Fibroblast of lung (primary cell): ENCODE data around the gene ZNF764. TPM values are rescaled to one million over a fixed set of nuclear protein-coding genes. Genes with fewer than 3 reads are reported as not detected.

Experiments used
- DNase-seq, 2 donors: peaks; one replicate each; pipeline versions ENCODE4 v3.0.0 to v3.0.0-alpha.2; 2010; ENCODE audit warnings: low read depth in 2 of 2
- H2AFZ ChIP-seq: 2 replicates; pipeline ENCODE4 v1.5.1; 2012; ENCODE audit warnings: low read length, control low read depth, inconsistent platforms
- H3K27ac ChIP-seq: 2 replicates; pipeline ENCODE4 v1.5.1; 2011; ENCODE audit warnings: low read length, control low read depth; ENCODE audit not compliant: insufficient read depth
- H3K27me3 ChIP-seq: 2 replicates; pipeline ENCODE4 v1.5.1; 2011; ENCODE audit warnings: mild to moderate bottlenecking, low read length; ENCODE audit not compliant: control insufficient read depth, insufficient read depth
- H3K36me3 ChIP-seq: 2 replicates; pipeline ENCODE4 v1.5.1; 2011; ENCODE audit warnings: low read length; ENCODE audit not compliant: control insufficient read depth, insufficient read depth
- H3K4me1 ChIP-seq: 2 replicates; pipeline ENCODE4 v1.5.1; 2011; ENCODE audit warnings: low read length; ENCODE audit not compliant: control insufficient read depth, insufficient read depth; ENCODE audit errors: extremely low read depth
- H3K4me2 ChIP-seq: 2 replicates; pipeline ENCODE4 v1.5.1; 2011; ENCODE audit warnings: low read length, control low read depth; ENCODE audit not compliant: insufficient read depth; ENCODE audit errors: extremely low read depth
- H3K4me3 ChIP-seq, 4 experiments: fragments of 200-600 bp in 1 of 4; sonication (generic) in 1 of 4; replicated peaks in 1 of 4; 2 replicates each; pipeline ENCODE4 v1.5.1; 2011 to 2016; ENCODE audit warnings: low read length in 4 of 4, low read depth in 3 of 4, mild to moderate bottlenecking in 3 of 4, control low read depth in 2 of 4, inconsistent platforms in 1 of 4, mixed read lengths in 1 of 4; ENCODE audit not compliant: insufficient read depth in 1 of 4; ENCODE audit errors: control extremely low read depth in 1 of 4
- H3K79me2 ChIP-seq: 2 replicates; pipeline ENCODE4 v1.5.1; 2012; ENCODE audit warnings: mild to moderate bottlenecking, low read length, inconsistent platforms; ENCODE audit not compliant: control insufficient read depth, insufficient read depth
- H3K9ac ChIP-seq: 2 replicates; pipeline ENCODE4 v1.5.1; 2011; ENCODE audit warnings: mild to moderate bottlenecking, low read length, control low read depth; ENCODE audit not compliant: insufficient read depth
- H3K9me3 ChIP-seq: 2 replicates; pipeline ENCODE4 v1.5.1; 2012; ENCODE audit warnings: low read depth, low read length; ENCODE audit not compliant: control insufficient read depth, insufficient read depth
- H4K20me1 ChIP-seq: 2 replicates; pipeline ENCODE4 v1.5.1; 2011; ENCODE audit warnings: low read length; ENCODE audit not compliant: control insufficient read depth, insufficient read depth; ENCODE audit errors: extremely low read depth
- EZH2 ChIP-seq: IDR thresholded peaks from 2 replicates; pipeline ENCODE4 v1.5.1; 2012; ENCODE audit warnings: low read length, control low read depth, mild to moderate bottlenecking; ENCODE audit errors: missing control alignments
- polyA plus RNA-seq, 2 donors: library from polyadenylated mRNA; depleted of rRNA in 1 of 2; stranded (reverse) in 1 of 2; unstranded in 1 of 2; fragments of >200 nt; gene quantifications; 2 replicates each; pipeline ENCODE4 v1.2.1, GENCODE V29; 2011 to 2012; ENCODE audit warnings: missing spikeins in 1 of 2
- total RNA-seq: library from RNA; depleted of rRNA; stranded (reverse); fragments of >200 nt; gene quantifications from 2 replicates; pipeline ENCODE4 v1.2.1, GENCODE V29; 2014
- TF ChIP-seq, protein P1 (sequence below), 2 donors: IDR thresholded peaks in 1 of 2; conservative IDR thresholded peaks in 1 of 2; 1 replicate in 1 of 2; 2 replicates in 1 of 2; pipeline ENCODE4 v1.5.1; 2011 to 2012; ENCODE audit warnings: low read length in 2 of 2, control low read depth in 1 of 2, inconsistent platforms in 1 of 2, low read depth in 1 of 2, mild to moderate bottlenecking in 1 of 2

ZNF764 gene
- total and polyA plus RNA-seq, 2 donors (not counting 1 experiment from before 2014, with no cell fraction given), result 2.4 to 3.1 TPM

DNA sequence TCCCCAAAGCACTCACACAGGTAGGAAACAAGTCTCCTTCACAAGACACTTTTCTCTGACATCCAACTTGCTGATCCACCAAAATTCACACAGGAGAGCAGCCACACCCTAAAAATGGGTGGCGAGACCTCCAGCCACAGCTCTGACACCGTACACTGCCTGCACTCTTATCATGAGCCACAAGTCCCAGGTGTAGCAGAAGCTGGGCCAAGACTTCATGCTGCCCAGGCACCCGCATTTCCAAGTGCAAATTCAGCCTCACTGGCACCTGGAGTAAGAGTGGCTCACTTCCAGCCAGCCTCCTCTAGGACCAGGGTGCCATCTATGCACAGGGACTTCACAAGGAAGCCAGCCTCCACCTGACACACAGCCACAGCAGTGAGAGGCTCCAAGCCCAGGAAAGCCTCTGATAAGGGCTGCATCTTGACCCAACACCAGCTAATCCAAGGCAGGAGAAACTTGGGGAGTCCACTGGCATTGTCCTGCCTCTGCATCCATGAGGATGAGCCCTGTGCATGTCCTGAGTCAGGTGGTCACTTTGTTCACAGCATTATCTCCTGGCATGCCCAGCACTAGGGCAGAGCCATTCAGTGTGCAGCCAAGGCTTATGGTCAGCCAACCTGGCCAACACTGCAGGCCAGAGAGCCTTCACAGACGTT, 29.2 kb downstream of the ZNF764 start:
- no peak overlapping the region for H3K27ac ChIP-seq
- TF ChIP-seq EZH2, result no peak
- TF ChIP-seq, protein P1, sequence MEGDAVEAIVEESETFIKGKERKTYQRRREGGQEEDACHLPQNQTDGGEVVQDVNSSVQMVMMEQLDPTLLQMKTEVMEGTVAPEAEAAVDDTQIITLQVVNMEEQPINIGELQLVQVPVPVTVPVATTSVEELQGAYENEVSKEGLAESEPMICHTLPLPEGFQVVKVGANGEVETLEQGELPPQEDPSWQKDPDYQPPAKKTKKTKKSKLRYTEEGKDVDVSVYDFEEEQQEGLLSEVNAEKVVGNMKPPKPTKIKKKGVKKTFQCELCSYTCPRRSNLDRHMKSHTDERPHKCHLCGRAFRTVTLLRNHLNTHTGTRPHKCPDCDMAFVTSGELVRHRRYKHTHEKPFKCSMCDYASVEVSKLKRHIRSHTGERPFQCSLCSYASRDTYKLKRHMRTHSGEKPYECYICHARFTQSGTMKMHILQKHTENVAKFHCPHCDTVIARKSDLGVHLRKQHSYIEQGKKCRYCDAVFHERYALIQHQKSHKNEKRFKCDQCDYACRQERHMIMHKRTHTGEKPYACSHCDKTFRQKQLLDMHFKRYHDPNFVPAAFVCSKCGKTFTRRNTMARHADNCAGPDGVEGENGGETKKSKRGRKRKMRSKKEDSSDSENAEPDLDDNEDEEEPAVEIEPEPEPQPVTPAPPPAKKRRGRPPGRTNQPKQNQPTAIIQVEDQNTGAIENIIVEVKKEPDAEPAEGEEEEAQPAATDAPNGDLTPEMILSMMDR (conservative IDR thresholded peaks at IDR 0.05 in 1 of 2, IDR thresholded peaks at IDR 0.05 in 1 of 2; ENCODE audit: low read depth in 1 of 2, low read length in 2 of 2), result no peak
- H3K4me1 ChIP-seq, result peaks cover 3% of the 10 kb centered on the region
- no peak overlapping the region for H2AFZ ChIP-seq
- DNase-seq, result no peak
- no peaks in the 10 kb centered on the region for H3K9me3 ChIP-seq
- H3K36me3 ChIP-seq, result peaks cover 8% of the 10 kb centered on the region
- no peak overlapping the region for H3K4me2 ChIP-seq
- no peak overlapping the region for H3K9ac ChIP-seq
- H3K79me2 ChIP-seq, result no peaks in the 10 kb centered on the region
- H3K27me3 ChIP-seq, result no peaks in the 10 kb centered on the region
- H4K20me1 ChIP-seq, result no peaks in the 10 kb centered on the region
- no peak overlapping the region for H3K4me3 ChIP-seq

DNA sequence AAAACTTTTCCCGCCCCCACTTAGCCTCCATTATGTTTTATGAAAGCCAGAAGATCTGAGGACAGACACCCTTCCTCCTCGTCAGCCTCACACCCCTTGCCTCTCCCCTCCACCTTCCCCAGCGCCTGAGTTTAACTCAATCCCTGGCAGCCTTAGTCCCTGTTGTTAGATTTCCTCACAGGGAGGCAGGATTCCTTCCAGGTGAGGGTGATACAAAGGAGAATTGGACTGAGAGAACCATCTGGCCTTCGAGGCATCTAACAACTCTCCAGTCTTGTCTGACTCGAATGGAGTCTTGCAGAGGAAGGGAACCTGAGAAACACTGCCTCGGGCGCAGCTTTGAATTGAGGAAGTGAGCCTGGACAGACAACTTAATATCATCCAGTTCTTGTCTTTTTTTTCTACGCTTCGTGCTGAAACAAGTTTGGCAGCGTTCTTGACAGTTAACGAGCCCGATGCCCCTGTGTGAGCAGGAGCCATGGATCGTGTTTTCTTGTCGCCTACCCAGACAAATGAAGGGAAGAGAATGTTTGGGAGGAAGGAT, 30.5 kb downstream of the ZNF764 start:
- peak overlapping the region; percentile 66 for H2AFZ ChIP-seq
- peak overlapping the region; percentile 45 for H3K27ac ChIP-seq
- H3K36me3 ChIP-seq, result peaks cover 8% of the 10 kb centered on the region
- H3K9ac ChIP-seq, result peak overlapping the region; percentile 9
- H4K20me1 ChIP-seq, result no peaks in the 10 kb centered on the region
- H3K27me3 ChIP-seq, result no peaks in the 10 kb centered on the region
- H3K79me2 ChIP-seq, result no peaks in the 10 kb centered on the region
- peak overlapping the region in 2 of 4 experiments; percentile 32 to 47 for H3K4me3 ChIP-seq
- TF ChIP-seq, protein P1 (conservative IDR thresholded peaks at IDR 0.05 in 1 of 2, IDR thresholded peaks at IDR 0.05 in 1 of 2; ENCODE audit: low read depth in 1 of 2, low read length in 2 of 2), result no peak
- TF ChIP-seq EZH2, result no peak
- peak overlapping the region; percentile 65 for H3K4me2 ChIP-seq
- H3K9me3 ChIP-seq, result no peaks in the 10 kb centered on the region
- H3K4me1 ChIP-seq, result peaks cover 3% of the 10 kb centered on the region
- no peak for DNase-seq

DNA sequence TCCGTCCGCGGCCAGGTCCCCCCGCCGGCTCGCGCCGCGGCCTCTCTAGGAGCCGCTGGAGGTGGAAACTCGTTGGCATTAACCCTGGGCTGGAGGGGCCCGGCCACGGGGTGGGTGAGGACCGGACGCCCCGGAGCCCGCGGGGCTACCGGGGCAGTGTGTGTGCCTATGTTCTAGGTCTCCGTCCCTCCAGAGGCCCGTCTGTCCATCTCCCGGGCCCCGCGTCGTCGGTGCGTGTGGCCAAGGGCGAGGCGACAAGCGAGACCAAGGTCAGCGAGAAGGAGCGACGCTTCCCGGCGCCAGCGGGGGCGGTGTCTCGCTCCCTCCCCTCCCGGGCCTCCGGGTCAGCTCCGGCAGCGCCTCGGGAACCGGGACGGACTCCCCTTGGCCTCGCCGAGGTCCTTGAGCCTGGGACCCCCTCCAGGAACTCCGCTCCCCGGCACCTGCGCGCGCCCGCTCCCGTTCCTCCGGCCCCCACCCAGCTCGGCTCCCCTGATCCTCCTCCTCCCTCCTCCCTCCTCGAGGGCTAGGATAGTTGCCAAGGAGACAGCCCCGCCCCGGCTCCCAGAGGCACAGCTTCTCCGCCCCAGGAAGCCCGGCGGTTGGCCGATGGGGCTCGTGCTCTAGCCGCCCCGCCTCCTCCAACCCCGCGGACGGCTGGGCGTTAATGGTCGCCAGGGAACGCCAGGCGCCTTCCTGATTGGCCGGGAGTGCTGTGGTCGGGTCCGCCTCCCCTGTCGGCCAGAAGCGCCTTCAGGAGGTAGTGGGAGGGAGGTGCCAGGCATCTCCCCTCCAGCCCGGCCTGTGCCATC, 31.1 kb downstream of the ZNF764 start:
- TF ChIP-seq, protein P1 (conservative IDR thresholded peaks at IDR 0.05 in 1 of 2, IDR thresholded peaks at IDR 0.05 in 1 of 2; ENCODE audit: low read depth in 1 of 2, low read length in 2 of 2), result peak; percentile 29 to 30
- TF ChIP-seq EZH2, result no peak
- peaks cover 3% of the 10 kb centered on the region for H3K4me1 ChIP-seq
- H4K20me1 ChIP-seq, result no peaks in the 10 kb centered on the region
- no peaks in the 10 kb centered on the region for H3K9me3 ChIP-seq
- peak overlapping the region; percentile 65 for H3K4me2 ChIP-seq
- no peaks in the 10 kb centered on the region for H3K27me3 ChIP-seq
- H3K79me2 ChIP-seq, result no peaks in the 10 kb centered on the region
- DNase-seq, result peak; percentile 97
- peak overlapping the region; percentile 92 for H3K27ac ChIP-seq
- peak overlapping the region; percentile 67 to 87 (median 80) for H3K4me3 ChIP-seq
- peaks cover 8% of the 10 kb centered on the region for H3K36me3 ChIP-seq
- H3K9ac ChIP-seq, result peak overlapping the region; percentile 87
- H2AFZ ChIP-seq, result peak overlapping the region; percentile 79
